ENCODE measurements around the gene MRGPRE. TPM values are rescaled to one million over a fixed set of nuclear protein-coding genes. Genes with fewer than 3 reads are reported as not detected.

Gene MRGPRE
- polyA plus RNA-seq, 1 donor (not counting 4 experiments of a cell fraction or from before 2014, with no cell fraction given): not detected

DNA sequence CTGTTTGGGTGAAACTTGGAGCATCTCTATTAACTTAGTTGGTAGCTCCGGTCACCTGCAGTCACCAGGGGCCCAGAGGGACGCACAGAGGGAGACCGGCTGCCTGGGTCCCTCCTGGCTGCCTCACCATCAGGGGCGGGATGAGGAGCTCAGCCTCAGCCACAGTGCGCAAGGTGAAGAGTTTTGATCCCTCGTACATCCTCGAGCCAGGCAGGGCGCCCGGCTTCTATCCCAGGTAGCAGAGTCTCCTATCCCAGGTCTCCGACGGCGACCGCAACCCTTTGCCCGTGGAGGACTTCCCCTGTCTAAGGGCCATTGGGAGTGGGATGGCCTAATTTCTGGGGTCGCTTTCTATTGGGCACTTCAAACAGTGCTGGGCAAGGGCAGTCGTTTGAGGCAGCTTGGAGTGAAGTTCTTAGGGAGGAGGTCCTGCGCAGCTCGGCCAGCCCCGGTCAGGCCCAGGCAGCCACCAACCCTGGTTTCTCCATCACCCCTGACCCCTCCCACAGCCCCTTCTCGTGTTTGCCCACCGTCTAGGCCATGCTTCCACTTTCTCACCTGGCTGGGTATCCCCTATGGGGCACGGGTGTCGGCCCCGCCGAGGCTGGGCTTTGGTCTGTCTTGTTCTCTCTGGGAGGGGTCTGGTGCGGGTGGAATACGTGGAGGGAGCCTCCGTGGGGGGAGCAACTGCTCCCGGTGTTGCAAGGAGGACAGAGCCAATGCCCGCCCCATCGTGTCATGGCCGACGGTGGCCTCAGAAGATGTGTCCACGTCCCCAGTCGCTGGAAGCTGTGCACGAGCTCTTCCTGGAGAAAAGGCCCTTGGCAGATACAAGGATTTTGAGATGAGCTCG lies 10.0 kb downstream of the MRGPRE start:
- H2AFZ ChIP-seq (ENCODE audit: control insufficient read depth, low read length): no peak overlapping the region
- DNase-seq (ENCODE audit: low read depth, low spot score): no peak
- no peaks in the 10 kb centered on the region for H3K9me1 ChIP-seq (ENCODE audit: control insufficient read depth, extremely low read depth, insufficient read depth, low read length)
- peaks cover 52% of the 10 kb centered on the region for H3K27me3 ChIP-seq (ENCODE audit: control insufficient read depth, extremely low read depth, insufficient read depth, low read length)
- H3K9ac ChIP-seq (ENCODE audit: control insufficient read depth, extremely low read depth, insufficient read depth, low read length): no peak overlapping the region
- no peaks in the 10 kb centered on the region for H3K9me3 ChIP-seq (ENCODE audit: control insufficient read depth, low read depth, low read length)
- dilution Hi-C loops (cut with MboI; ENCODE audit: extremely low pct_ligation_motif_present, low sequenced_read_pairs): no loop called here
- H3K36me3 ChIP-seq (ENCODE audit: control insufficient read depth in 2 of 2, extremely low read depth in 1 of 2, insufficient read depth in 2 of 2, low read length in 2 of 2): no peaks in the 10 kb centered on the region
- H4K20me1 ChIP-seq (ENCODE audit: control insufficient read depth, extremely low read depth, insufficient read depth, low read length): peaks cover 3% of the 10 kb centered on the region
- H3K79me2 ChIP-seq (ENCODE audit: control insufficient read depth, insufficient read depth, low read length): no peaks in the 10 kb centered on the region
- no peak overlapping the region for H3K4me3 ChIP-seq (ENCODE audit: control insufficient read depth in 2 of 3, extremely low read depth in 1 of 3, insufficient read depth in 2 of 3, low read depth in 1 of 3, low read length in 3 of 3)
- TF ChIP-seq, protein P1, sequence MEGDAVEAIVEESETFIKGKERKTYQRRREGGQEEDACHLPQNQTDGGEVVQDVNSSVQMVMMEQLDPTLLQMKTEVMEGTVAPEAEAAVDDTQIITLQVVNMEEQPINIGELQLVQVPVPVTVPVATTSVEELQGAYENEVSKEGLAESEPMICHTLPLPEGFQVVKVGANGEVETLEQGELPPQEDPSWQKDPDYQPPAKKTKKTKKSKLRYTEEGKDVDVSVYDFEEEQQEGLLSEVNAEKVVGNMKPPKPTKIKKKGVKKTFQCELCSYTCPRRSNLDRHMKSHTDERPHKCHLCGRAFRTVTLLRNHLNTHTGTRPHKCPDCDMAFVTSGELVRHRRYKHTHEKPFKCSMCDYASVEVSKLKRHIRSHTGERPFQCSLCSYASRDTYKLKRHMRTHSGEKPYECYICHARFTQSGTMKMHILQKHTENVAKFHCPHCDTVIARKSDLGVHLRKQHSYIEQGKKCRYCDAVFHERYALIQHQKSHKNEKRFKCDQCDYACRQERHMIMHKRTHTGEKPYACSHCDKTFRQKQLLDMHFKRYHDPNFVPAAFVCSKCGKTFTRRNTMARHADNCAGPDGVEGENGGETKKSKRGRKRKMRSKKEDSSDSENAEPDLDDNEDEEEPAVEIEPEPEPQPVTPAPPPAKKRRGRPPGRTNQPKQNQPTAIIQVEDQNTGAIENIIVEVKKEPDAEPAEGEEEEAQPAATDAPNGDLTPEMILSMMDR (optimal IDR thresholded peaks at IDR 0.05 in 1 of 3, IDR thresholded peaks at IDR 0.05 in 1 of 3, conservative IDR thresholded peaks at IDR 0.05 in 1 of 3; ENCODE audit: extremely low read depth in 1 of 3, insufficient read depth in 2 of 3, low read length in 3 of 3): no peak
- TF ChIP-seq EZH2 (IDR thresholded peaks at IDR 0.05; ENCODE audit: low read length): no peak
- no peak overlapping the region for H3K4me2 ChIP-seq (ENCODE audit: control insufficient read depth, extremely low read depth, insufficient read depth, low read depth, low read length)
- FAIRE-seq: no peak
- no peaks in the 10 kb centered on the region for H3K4me1 ChIP-seq (ENCODE audit: control insufficient read depth, extremely low read depth, insufficient read depth, low read length)
- H3K27ac ChIP-seq (ENCODE audit: control insufficient read depth, insufficient read depth, low read length): no peak overlapping the region

DNA sequence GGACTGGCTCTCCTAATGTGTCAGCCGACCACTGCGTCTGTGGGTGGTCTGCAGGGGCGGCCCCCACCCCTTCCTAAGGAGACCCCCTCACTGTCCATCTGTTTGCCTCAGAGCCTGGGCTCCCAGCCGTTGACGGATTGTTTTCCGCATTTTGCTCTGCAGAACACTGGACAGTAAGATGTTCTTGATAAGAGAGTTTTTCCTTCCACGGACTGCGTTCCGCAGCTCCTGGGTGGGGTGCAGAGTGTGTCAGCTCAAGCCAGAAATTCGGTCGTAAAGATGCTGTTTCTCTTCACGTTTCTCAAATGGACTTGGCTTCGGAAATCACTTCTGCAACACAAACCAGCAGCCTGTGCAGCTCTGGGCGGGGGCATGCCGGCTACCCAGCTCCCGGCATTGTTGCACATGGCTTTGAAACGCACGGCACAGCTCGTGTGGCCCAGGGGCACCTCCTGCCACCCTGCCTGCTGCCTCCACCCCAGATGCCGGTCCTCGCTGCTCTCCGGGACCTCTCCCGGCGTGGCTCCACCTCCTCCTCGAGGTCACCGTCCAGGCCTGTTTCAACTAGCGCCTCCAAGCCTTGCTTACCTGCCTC lies 10.7 kb downstream of the MRGPRE start:
- H3K4me2 ChIP-seq (ENCODE audit: control insufficient read depth, extremely low read depth, insufficient read depth, low read depth, low read length): no peak overlapping the region
- DNase-seq (ENCODE audit: low read depth, low spot score) (no peak), FAIRE-seq (no peak)
- H3K9me1 ChIP-seq (ENCODE audit: control insufficient read depth, extremely low read depth, insufficient read depth, low read length): no peaks in the 10 kb centered on the region
- H2AFZ ChIP-seq (ENCODE audit: control insufficient read depth, low read length): no peak overlapping the region
- peaks cover 52% of the 10 kb centered on the region for H3K27me3 ChIP-seq (ENCODE audit: control insufficient read depth, extremely low read depth, insufficient read depth, low read length)
- peaks cover 3% of the 10 kb centered on the region for H4K20me1 ChIP-seq (ENCODE audit: control insufficient read depth, extremely low read depth, insufficient read depth, low read length)
- no peak overlapping the region for H3K4me3 ChIP-seq (ENCODE audit: control insufficient read depth in 2 of 3, extremely low read depth in 1 of 3, insufficient read depth in 2 of 3, low read depth in 1 of 3, low read length in 3 of 3)
- TF ChIP-seq, protein P1 (optimal IDR thresholded peaks at IDR 0.05 in 1 of 3, IDR thresholded peaks at IDR 0.05 in 1 of 3, conservative IDR thresholded peaks at IDR 0.05 in 1 of 3; ENCODE audit: extremely low read depth in 1 of 3, insufficient read depth in 2 of 3, low read length in 3 of 3): no peak
- TF ChIP-seq EZH2 (IDR thresholded peaks at IDR 0.05; ENCODE audit: low read length): peak; percentile 73
- no peaks in the 10 kb centered on the region for H3K4me1 ChIP-seq (ENCODE audit: control insufficient read depth, extremely low read depth, insufficient read depth, low read length)
- H3K9ac ChIP-seq (ENCODE audit: control insufficient read depth, extremely low read depth, insufficient read depth, low read length): no peak overlapping the region
- H3K9me3 ChIP-seq (ENCODE audit: control insufficient read depth, low read depth, low read length): no peaks in the 10 kb centered on the region
- no peaks in the 10 kb centered on the region for H3K36me3 ChIP-seq (ENCODE audit: control insufficient read depth in 2 of 2, extremely low read depth in 1 of 2, insufficient read depth in 2 of 2, low read length in 2 of 2)
- dilution Hi-C loops (cut with MboI; ENCODE audit: extremely low pct_ligation_motif_present, low sequenced_read_pairs): no loop called here
- H3K79me2 ChIP-seq (ENCODE audit: control insufficient read depth, insufficient read depth, low read length): no peaks in the 10 kb centered on the region
- H3K27ac ChIP-seq (ENCODE audit: control insufficient read depth, insufficient read depth, low read length): no peak overlapping the region

Data from keratinocyte (primary cell).